Activated CD8-positive, alpha-beta T cell treated with anti-CD3 and anti-CD28 coated beads for 36 hours (primary cell): ENCODE results near the gene KLK2. TPM values are rescaled to one million over a fixed set of nuclear protein-coding genes. Genes with fewer than 3 reads are reported as not detected.
A peak's percentile ranks its signal among the peaks of the same experiment; 100 is the strongest.

Experiments
- ATAC-seq: fragments of 200-7000 bp; cut with Tn5 transposase; one replicate; pipeline ENCODE4 v1.10.0; 2021; ENCODE audit warnings: mild to moderate bottlenecking, moderate library complexity
- CTCF ChIA-PET: fragments of 350-600 bp; sonication (Branson Sonifier 250); formaldehyde crosslinking; loops from one replicate; lab custom pipeline; 2021; ENCODE audit warnings: antibody characterized with exemption; lab: Charles Lee
- POLR2A ChIA-PET: fragments of 350-600 bp; sonication (Branson Sonifier 250); formaldehyde crosslinking; loops from one replicate; lab custom pipeline; 2021; ENCODE audit warnings: antibody characterized with exemption; lab: Charles Lee
- DNase-seq: peaks from one replicate; pipeline ENCODE4 v3.0.0-alpha.2; 2020
- H3K27ac Mint-ChIP-seq: one replicate; pipeline ENCODE4 v1.8.0; 2021; ENCODE audit warnings: mild to moderate bottlenecking, mixed read lengths
- H3K27me3 Mint-ChIP-seq: one replicate; pipeline ENCODE4 v1.8.0; 2021; ENCODE audit warnings: mixed read lengths
- H3K36me3 Mint-ChIP-seq: one replicate; pipeline ENCODE4 v1.8.0; 2021; ENCODE audit warnings: low read depth, mixed read lengths
- H3K4me1 Mint-ChIP-seq: one replicate; pipeline ENCODE4 v1.8.0; 2021; ENCODE audit warnings: low read depth, mixed read lengths
- H3K4me3 Mint-ChIP-seq: one replicate; pipeline ENCODE4 v1.8.0; 2021; ENCODE audit warnings: mild to moderate bottlenecking, moderate library complexity, mixed read lengths
- H3K9me3 Mint-ChIP-seq: one replicate; pipeline ENCODE4 v1.8.0; 2021; ENCODE audit warnings: mixed read lengths
- CTCF ChIP-seq: fragments of 200-600 bp; IDR thresholded peaks from one replicate; pipeline ENCODE4 v1.8.0; 2022; ENCODE audit warnings: antibody characterized with exemption, mild to moderate bottlenecking
- intact Hi-C: fragments of 100-400 bp; cut with micrococcal nuclease; formaldehyde crosslinking; loops from one replicate; pipeline ENCODE4 v1.10.0; 2022
- total RNA-seq, 2 experiments: library from RNA; stranded (reverse); gene quantifications; one replicate each; pipeline ENCODE4 v1.2.3, GENCODE V29; 2021

Gene KLK2
- total RNA-seq, 2 experiments from 2014 or later: 0.51 to 0.90 TPM

DNA sequence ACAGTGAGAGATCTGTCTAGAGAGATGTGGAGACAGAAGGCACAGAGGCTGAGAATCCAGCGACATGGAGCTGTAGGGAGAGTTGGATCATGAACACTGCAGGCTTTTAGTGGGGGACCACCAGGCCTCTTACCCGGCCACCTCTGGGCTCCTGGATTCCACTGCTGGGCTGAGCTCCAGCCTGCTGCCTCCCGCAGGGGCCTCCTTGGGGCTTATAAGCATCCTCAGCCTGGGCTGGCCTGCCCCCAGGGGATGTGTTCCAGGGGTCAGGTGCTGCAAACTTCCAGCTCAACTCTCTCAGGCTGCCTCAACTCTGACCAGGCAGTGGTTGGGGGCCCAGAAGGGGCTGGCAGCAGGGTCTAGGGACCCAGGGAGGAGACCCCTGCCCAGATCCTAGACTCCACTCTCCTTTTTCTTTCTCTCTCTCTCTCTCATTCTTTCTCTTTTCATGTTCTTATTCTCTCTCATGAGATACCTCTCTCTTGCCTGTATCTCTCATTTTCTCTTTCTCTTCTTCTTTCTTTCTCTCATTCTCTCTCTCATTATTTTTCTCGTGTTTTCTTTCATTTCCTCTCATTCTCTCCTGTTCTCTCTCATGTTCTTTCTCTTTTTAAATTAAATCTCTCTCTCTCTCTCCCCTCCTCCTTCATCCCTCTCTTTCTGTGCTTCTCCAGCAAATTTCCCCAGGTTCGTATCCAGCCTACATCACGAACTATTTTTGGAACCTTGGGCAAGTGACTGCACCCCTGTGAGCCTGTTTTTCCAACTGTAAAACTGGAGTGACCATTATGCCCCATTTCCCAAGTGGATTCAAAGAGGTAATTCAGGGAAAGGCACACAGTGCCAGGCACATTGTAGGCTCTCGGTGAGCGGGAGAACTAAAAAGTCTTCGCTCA is 38.2 kb downstream of the KLK2 start, which contains the start of gene KLK4:
Gene KLK4, minus strand, starts transcription at position 190 of the 896 bp plus-strand sequence. CDS start 657 bp downstream, outside the sequence.
- intact Hi-C loops: no loop called here
- Mint-ChIP-seq H3K27me3 (peaks cover 38% of the 10 kb centered on the region), H3K27ac (no peak within 1 kb of the TSS), H3K9me3 (no peaks in the 10 kb centered on the region), H3K36me3 (no peaks in the 10 kb centered on the region), H3K4me1 (peaks cover 8% of the 10 kb centered on the region), H3K4me3 (no peak within 1 kb of the TSS)
- CTCF ChIA-PET: interaction anchor here (1.0 kb wide), 1 partner anchor 9 kb away, joined by 5 read pairs; no protein-coding TSS in a partner anchor
- DNase-seq (no peak), ATAC-seq (no peak)
- POLR2A ChIA-PET: interaction anchor here (0.6 kb wide), 1 partner anchor 565 kb away, joined by 3 read pairs; no protein-coding TSS in a partner anchor
- TF ChIP-seq CTCF: peak; percentile 14

DNA sequence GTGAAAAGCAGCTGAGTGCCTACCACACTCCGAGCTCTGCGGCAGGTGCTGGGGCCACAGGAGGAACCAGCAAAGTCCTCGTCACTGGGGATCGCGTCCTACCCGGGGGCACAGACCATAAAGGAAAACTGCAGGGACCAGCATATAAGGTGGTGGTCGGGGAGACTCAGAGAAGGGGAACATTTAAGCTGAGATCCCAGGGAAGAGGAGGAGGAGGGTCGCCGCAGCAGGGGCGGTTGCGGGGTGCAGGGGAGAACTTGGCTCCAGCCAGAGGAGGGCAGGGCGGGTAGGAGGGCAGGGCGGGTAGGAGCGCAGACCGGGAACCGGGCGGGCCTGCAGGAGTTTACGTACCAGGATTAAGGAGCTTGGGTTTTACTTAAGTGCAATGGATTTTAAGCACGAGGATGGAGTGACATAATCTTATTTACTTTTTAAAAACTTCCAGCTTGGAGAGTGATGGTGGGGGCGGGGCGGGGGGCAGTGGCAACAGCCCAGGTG is 38.9 kb downstream of the KLK2 start:
- Mint-ChIP-seq H3K4me1 (peaks cover 8% of the 10 kb centered on the region), H3K27ac (no peak overlapping the region), H3K4me3 (no peak overlapping the region), H3K9me3 (no peaks in the 10 kb centered on the region), H3K36me3 (no peaks in the 10 kb centered on the region), H3K27me3 (peaks cover 41% of the 10 kb centered on the region)
- DNase-seq (no peak), ATAC-seq (no peak)
- POLR2A ChIA-PET: no interaction called here
- CTCF ChIA-PET: interaction anchor here (0.8 kb wide), 1 partner anchor 10 kb away, joined by 3 read pairs; no protein-coding TSS in a partner anchor
- intact Hi-C loops: no loop called here
- TF ChIP-seq CTCF: no peak

GRCh38 chr19:50912727-50913716 is 39.8 kb downstream of the KLK2 start:
- ATAC-seq (peak; percentile 72), DNase-seq (peak; percentile 70)
- intact Hi-C loops: no loop called here
- no peaks in the 10 kb centered on the region for H3K36me3 Mint-ChIP-seq
- H3K27me3 Mint-ChIP-seq: peaks cover 38% of the 10 kb centered on the region
- peaks cover 8% of the 10 kb centered on the region for H3K4me1 Mint-ChIP-seq
- ChIA-PET POLR2A (no interaction called here), CTCF (interaction anchor here (0.8 kb wide), 1 partner anchor 9 kb away, joined by 3 read pairs; no protein-coding TSS in a partner anchor)
- H3K4me3 Mint-ChIP-seq: no peak overlapping the region
- no peak overlapping the region for H3K27ac Mint-ChIP-seq
- no peak for TF ChIP-seq CTCF
- H3K9me3 Mint-ChIP-seq: no peaks in the 10 kb centered on the region

DNA sequence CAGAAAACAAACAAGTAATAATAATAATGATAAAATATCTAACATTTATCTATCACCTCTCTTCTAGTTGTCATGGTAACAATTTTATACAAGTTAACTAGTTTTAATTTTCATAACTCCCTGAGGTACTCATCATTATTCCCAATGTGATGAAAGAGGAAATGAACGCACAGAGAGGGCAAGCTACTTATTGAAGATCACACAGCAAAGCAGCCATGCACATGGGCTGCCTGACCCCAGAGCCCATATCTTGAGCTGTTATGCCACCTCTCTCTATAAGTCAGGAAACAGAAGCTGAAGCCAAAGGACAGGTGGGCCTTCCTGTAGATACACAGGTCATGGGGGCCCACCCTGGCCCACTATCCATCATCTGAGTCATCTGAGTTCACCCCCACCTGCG is 42.8 kb downstream of the KLK2 start:
- intact Hi-C loops: no loop called here
- Mint-ChIP-seq H3K4me3 (no peak overlapping the region), H3K9me3 (no peaks in the 10 kb centered on the region), H3K36me3 (no peaks in the 10 kb centered on the region), H3K27ac (no peak overlapping the region), H3K4me1 (no peaks in the 10 kb centered on the region), H3K27me3 (peaks cover 26% of the 10 kb centered on the region)
- no peak for ATAC-seq
- TF ChIP-seq CTCF: no peak
- ChIA-PET CTCF (no interaction called here), POLR2A (no interaction called here)
- no peak for DNase-seq
